ENCODE results near the gene C14orf119.

The C14orf119 gene, protein sequence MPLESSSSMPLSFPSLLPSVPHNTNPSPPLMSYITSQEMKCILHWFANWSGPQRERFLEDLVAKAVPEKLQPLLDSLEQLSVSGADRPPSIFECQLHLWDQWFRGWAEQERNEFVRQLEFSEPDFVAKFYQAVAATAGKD

DNA sequence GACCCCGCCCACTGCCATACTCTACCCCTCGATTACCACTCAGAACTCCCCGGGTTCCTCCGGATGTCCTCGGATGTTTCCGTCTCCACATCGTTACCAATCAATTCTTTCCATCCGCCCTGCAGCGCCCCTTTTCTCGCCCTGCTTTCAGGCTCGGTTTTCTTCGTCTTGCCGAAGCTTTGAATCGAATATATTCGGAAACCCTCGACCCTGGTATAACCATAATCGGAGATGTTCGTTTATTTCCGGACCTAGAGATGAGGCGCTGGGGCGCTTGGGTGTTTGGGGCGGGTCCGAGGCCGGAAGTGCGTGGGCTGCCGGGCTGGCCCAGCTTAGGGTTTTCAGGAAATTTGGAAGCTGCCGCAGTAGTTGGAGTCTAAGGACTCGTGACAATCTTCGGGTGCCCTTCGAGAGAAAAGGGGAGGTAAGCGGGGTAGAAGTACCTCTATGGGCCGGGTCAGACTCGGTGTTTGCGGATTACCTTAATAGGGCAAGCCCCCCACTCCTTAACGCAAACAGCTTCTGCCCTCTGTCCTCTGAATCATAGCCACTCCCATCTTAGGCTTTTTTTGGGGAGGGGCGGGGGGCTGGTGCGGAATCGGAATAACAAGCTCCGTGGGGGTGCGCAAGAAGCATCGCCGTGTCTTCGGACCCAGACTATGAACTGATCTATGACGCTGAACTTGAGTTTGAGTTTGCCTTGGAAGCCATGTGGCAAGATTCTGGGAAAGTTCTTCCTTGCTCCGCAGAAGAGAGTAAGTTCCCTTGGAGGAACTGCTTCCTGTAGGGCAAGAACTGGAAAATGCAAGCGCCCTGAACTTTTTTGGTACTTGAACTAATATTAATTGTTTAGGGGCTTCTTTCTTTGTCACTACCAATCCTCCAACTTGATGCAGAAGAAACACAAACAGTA is at the start of gene C14orf119:
TSS of gene C14orf119 (plus strand) at position 310 of the 913 bp plus-strand sequence. CDS start 2,154 bp downstream, outside the sequence.
- DNase-seq (ENCODE audit: low spot score): peak; percentile 96

DNA sequence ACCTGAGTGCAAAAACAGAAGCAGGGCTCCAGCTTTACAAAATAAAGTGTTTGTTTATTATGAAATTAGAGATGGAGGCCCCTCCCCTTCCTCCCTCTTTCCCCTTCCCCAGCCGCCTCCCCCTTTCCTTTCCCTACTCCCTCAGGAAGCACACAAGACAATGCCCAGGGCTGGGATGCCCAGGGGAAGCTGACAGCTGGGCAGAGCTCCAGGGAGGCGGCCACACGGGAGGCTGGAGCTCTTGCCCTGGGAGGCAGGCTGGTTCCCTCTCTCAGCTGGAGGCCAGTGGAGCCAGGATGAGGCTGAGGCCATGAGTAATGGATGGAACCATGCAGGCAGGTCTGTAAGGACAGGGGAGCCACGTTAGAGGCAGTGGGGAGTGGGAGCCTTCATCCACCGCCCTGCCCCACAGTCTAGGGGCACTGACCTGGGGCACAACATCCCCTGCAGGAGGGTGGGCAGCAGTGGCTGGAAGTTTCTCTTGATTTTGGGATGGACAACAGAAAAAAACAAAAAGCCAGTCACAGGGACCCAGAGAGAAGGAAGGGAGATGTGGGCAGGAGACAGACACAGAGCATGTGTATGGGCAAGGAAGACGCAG is 48.2 kb upstream of the C14orf119 start:
- no peak for DNase-seq (ENCODE audit: low spot score)

DNA sequence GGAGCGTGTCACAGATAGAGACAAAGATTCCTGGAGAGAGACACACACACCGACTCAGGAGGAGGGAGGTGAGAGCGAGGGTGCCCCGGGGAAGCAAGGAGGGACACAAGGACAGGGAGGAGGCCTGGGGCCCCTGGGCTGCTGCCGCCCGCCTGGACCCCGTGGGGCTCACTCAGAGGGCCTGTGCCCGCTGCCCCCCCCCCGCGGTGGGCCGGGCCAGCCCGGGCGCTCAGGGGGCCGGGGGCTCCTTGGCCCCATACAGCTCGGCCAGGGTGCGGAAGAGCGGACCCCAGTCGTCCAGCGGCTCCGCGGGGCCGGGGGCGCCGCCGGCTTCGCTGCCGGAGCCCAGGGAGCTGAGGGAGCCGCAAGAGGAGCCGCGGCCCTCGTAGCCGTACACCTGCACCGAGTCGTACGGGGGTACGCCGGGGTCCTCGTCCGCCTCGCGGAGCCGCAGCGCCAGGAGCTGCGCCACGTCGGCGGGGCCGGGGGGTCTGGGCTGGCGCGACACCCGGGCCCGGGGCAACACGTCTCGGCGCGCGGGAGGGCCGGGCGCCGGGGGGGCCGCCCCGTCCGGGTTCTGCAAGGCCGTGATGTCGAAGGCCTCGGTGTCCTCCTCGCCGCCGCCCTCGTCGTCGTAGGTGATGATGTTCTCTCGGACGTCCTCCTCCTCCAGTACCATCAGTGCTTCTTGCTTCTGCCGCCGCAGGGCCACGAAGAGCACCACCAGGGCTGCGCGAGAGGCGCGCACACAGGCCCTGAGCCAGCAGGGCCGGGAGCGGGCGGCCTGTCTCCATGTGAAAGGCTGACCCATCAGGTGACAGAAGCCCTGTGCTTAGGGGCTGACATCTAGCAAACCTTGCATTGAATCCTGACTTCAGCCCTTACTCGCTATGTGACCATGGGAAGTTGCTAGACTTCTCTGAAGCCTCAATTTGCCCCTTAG is 47.3 kb upstream of the C14orf119 start:
- no peak for DNase-seq (ENCODE audit: low spot score)

DNA sequence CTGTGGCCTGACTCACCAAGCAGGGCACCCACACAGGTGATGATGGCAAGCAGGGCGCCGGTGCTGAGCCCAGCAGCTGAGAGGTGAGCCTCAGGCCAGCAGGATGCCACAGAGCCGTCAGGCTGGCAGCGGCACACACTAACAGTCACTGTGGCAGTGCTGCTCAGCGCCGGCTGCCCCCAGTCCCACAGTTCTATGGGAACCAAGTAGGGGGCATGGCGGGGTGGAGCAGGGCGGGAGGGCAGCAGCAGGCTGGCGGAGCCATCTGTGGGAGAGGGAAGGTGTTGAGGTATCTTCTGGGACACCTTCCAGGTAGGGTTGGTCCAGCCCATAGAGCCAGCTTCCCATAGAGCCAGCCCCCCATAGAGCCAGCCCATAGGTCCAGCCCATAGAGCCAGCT is 46.3 kb upstream of the C14orf119 start:
- no peak for DNase-seq (ENCODE audit: low spot score)

DNA sequence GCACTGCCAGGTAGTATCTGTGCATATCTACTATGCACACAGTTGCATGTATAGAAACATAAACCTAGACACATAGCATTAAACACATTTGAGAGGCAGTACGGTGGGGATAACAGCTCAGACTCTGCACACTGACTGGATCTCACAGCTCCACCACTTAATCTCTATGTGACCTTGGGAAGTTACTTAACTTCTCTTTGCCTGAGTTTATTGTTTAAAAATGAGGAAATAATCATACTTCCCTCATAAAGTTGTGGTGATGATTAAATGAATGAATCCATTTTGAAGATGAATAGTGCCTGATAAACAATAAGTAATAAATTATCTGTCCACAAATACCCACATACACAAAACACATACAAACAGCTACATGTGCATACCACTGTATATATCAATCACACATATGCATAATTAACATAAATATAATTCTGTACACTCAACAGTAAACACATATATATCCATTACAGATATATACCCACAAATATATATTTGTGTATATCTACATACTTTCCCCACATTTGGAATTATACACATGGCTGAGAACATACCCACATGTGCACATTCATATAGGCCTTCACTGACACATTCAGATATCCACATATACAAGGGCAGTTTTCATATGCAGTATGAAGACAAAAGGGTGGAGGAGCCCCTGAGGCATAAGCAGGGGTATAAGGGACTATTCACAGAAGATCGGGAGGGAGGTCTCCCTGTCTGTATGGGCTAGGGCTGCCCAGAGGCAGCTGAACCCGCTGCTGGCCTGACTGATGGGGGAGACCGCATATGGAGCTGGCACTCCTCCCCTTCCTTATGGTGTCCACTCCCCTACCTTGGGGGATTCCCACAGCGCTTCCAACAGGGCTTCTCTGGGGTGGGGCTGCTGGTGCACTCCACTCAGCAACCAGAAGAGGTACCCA is 43.9 kb upstream of the C14orf119 start:
- DNase-seq (ENCODE audit: low spot score): no peak

DNA sequence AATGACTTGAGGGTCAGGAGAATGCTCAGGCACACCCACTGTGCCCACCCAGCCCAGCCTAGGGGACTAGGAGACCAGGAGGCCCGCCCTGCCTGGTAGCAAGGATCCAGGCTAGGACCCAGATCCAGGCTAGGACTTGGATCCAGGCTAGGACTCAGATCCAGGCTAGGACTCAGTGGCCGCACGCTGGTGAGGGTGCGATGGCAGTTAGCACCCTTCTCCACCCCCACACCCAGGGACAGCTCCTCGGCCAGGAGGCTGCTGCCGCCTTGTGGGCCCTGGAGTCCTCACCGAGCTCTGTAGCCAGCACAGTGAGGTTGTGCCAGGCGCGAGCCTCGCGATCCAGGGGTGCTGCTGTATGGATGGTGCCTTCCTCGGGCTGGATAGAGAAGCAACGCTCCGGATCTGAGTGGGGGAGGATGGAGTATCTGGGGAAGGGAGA is 43.1 kb upstream of the C14orf119 start:
- DNase-seq (ENCODE audit: low spot score): peak; percentile 81

DNA sequence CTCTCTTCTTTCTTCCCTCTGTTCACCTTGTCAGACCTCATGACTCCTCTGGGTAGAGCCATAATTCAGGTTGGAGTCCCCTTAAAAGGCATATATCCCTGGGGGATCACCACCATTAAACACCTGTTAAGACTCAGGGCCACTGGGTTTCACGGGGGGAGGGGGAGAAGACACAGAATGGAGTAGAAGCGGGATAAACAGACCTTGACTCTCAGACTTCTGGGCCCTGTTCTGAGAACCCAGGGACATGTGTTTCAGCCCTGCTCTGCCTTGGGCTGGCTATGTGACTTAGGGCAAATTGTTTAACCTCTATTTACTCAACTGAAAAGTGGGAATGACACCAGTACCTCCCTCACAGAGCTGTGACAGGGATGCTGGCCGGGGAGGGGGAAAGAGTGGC is 42.6 kb upstream of the C14orf119 start:
- DNase-seq (ENCODE audit: low spot score): no peak

DNA sequence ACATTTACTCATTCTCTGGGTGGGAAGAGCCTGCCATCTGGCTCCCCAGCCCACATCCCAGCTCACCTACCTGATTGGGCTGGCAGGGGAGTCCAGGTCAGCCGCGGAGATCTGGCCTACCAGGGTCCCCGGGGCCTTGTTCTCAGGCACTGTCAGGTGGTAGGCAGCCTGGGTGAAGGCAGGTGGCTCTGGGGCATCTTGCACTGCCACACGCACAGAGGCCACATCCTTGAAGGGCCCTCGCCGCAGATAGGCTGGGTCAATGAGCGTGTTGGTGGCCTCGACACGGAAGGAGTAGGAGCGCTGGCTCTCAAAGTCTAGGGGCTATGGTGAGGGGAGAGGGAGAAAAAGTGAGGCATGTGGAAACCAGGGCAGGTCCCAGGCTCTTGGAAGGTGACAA is 41.9 kb upstream of the C14orf119 start:
- no peak for DNase-seq (ENCODE audit: low spot score)

DNA sequence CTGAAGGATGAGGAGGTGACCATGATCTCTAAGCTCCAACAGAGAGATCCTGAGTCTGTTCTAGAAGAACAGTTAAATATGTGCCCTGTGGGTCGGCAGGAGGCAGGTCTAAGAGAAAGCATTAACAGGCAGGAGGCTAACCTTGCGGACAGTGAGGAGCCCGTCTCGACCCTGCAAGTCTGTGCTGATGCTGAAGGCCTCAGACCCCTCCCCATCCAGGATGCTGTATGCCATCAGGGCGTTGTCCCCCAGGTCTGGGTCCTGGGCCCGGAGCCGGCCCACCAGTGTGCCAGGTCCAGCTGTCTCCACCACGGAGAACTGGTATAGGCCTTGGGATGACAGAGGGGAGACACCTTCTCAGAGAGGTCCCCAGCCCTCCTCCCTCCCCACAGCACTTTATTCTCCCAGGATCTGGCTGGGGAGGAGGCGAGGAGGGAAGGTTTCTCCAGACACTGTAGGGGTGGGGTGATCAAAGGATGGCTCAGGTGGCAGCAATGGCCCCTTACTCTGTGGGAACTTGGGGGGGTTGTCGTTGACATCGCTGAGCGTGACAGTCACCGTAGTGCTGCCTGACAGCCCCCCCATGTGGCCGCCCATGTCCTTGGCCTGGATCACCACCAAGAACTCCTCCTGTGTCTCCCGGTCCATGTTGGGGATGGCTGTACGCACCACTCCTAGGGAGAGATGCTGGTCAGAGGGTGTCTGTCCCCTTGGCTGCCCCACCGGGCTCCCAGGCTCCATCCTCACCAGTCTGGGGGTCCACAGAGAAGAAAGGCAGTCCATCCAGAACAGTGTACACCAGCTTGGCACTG is 41.1 kb upstream of the C14orf119 start:
- peak; percentile 60 for DNase-seq (ENCODE audit: low spot score)

DNA sequence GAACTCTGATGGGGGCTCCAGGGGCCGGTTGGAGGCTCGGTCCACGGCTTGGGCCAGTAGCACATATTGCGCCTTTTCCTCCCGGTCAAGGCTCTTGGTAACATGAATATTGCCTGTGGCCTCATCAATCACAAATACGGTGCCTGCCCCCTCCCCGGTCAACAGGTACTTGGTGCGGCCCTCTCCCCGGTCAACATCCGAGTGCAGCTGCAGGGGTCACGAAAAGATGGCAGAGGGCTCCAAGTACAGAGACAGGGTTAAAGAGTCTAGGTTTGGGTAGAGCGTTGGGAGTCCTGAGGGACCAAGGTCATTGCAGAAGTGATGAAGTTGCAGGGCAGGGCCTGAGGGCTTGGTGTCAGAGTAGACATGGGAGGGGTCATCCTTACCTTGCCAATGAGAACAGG is 40.2 kb upstream of the C14orf119 start:
- DNase-seq (ENCODE audit: low spot score): no peak

DNA sequence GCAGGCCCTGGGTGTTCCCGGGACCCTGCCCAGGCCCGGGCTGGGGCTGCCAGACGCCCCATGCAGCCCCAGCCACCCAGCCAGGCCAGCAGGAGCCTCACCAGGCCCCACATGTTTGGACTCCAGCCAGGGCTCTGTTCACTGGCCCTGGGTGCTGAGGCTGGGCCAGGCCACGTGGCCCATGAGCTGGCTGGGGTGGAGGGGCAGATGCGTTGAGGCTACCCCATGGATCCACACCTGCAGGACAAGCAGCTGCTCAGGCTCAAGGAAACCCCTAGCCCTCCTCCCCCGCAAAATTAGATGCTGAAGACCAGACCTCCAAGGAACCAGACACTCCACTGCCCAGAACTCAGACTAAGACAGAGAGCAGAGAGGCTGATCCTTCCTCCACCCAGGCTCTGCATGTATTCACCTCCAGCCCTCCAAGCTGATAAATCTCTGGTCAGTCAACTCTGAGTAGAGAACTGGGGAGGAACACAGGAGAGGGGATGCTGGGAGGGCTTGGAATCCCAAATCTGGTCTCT is 39.6 kb upstream of the C14orf119 start:
- DNase-seq (ENCODE audit: low spot score): no peak

DNA sequence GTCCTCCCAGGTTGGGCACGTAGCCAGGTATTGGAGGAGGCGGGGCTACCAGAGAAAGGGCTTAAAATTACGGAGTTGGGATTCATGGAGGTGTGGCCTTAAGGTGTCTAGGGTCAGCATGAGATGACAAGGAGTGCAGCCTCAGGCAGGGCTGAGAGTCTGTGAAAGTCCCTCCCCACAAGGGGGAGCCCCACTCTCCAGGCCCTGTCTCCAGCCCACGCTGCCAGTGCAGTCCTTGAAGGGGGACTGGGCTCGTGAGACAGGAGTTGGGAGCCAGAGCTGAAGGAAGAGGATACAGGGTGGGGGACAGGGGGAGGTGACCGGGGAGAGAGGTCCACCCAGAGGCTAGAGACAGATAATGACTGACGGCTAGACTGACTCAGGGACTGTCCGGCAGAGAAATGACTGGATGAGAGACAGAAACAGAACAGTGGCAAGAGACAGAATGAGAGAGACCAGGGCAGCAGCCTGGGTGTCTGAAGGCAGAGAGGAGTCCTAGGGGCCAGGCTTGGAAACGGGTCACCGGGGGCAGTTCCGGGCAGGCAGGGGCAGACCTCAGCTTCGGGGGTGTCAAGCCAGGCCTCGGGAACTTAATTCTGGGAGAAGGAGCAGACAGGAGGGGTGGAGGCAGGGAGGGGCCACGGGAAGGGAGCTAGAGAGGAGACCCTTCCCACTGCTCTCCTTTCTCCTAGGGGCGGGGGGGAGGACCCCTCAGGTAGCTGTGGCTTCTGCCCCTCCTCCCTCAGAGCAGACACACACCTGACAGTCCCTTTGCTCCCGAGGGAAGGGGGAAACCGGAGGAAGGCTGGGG is 39.0 kb upstream of the C14orf119 start:
- DNase-seq (ENCODE audit: low spot score): peak; percentile 86

DNA sequence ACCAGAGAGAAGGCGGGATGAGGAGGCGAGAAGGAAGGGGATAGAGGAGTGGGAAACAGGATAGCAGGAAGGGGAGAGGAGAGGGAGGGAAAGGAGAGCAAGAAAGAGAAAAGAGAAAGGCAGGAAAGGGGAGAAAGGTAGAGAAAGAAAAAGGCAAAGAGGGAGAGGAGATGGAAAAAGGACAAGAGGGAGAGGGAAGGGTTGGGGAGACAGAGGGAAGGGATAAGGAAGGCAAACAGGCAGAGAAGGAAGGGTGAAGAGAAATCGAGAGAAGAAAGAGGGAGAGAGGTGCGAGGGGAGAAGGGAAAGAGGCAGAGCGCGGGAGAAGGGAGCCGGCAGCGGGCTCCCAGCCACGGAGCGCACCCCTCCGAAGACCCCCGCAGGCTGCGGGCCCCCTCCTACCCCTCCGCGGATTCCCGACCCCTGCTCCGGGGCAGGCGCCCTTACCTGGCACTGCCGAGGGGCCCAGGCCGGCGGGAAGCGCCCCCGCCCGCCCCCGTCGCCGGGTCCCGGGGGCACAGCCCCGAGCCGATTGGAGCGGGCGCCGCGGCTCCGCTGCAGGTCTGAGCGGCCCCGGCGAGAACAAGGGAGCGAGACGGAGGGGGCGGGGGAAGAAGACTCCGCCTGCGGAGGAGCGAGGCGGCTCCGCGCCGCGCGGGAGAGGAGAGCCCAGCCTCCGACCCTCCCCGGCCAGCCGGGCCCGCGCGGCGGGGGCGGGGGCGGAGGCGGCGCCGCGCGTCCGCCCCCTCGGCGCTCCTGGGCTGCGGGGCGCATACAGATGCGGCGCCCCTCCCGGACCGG is 38.1 kb upstream of the C14orf119 start, which contains the start of gene CDH24:
TSS of gene CDH24 (minus strand) at position 565 of the 801 bp plus-strand sequence. CDS start 1,787 bp downstream, outside the sequence.
- peak; percentile 87 for DNase-seq (ENCODE audit: low spot score)

DNA sequence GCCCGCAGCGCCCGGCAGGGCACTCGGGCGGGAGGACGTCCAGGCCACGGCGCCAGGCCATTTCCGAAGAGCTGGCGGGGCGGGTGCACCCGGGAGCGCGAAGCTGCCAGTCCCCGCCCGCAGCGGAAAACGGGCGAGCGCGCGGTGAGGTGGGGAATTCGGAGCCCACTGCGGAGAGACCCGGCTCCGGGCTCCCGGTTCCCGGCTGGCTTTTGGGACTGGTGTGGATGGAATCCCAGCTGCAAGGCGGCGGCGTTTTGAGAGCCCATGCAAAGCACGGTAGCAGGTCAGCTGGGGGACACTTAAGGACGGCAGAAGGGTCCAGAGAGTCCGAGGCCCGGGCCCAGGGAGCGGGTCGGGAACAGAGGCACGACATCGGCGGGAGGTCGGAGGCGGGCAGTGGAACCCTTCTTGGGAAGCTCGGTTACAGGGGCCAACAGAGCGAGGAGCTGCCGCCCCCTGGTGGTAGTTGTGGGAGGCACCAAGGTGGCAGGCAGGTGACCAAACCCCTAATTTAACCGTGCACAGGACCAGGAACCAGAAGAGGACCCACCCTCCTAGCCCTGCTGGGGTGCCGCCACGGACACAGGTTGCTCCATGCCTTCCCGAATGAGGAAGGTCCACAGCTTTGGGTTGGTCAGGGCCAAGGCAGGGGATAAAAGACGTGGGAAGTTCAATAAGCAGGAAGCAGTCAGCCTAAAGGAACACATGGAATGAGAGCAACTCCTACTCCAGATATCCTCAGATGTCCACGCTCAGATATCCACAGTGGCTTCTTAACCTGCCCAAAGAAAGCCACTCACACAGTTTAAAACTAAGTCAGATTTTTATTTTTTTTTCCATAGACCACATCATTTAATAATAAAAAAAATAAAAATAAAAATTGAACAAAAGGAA is 37.3 kb upstream of the C14orf119 start:
- peak; percentile 90 for DNase-seq (ENCODE audit: low spot score)

DNA sequence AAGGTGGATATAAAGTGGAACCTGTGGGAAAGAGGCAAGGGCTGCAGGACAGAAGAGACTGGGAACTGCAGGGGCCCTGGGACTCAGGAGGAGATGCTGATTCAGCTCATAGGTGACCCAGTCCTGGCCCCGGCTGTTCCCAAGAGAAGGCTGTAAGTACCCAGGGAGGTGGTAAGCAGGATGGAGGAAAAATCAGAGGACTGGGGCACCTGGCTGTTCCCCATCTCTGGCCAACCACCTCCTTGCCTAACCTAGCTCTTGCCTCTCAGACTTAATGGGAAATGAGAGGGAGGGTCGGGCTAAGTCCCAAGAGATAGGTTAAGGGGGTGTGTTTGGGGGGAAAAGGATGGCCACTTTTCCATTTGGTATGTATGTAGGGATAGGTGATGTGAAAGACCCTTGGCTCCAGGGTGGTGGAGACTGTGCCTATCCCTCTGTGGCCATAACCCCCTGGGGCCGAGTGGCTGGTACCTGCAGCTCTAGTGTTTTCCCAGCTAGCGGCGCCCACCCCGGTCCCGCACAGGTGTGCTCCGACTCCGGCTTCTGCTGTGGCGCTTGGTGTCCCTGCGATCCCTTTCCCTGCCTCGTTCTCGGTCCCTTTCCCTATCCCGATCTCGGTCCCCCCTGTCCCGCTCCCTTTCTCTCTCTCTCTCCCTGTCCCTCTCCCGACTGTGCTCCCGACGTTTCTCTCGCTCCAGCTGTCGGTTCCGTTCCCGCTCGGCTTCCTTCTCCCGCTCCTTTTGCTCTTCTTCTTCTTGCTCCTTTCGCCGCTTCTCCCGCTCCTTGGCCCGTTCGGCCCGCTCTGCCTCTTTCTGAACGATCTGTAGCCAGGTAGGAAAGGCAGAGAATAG is 36.4 kb upstream of the C14orf119 start:
- DNase-seq (ENCODE audit: low spot score): no peak

Measured in D341Med (cell line).